IMR-90 (cell line): ENCODE data around the gene RBM15B. TPM values are rescaled to one million over a fixed set of nuclear protein-coding genes. Genes with fewer than 3 reads are reported as not detected.

Source experiments
- ATAC-seq: fragments of 200-7000 bp; cut with Tn5 transposase; 2 replicates; pipeline ENCODE4 v1.9.1; 2020; ENCODE audit warnings: low read depth, mild to moderate bottlenecking, moderate library complexity
- BruUV-seq: library from RNA; stranded (reverse); fragments of 400-500 nt; replicated peaks from 2 replicates; lab custom pipeline; 2021; lab: Mats Ljungman, UMichigan
- CTCF ChIA-PET: fragments of 300-600 bp; formaldehyde crosslinking; extraction: SDS; loops from one replicate; lab custom pipeline; 2021; ENCODE audit warnings: antibody characterized with exemption; lab: Yijun Ruan, JAX
- POLR2A ChIA-PET: fragments of 300-600 bp; sonication (Branson Sonifier 250); formaldehyde crosslinking; loops from one replicate; lab custom pipeline; 2022; ENCODE audit warnings: antibody characterized with exemption; ENCODE audit not compliant: unreplicated experiment; lab: Charles Lee
- DNase-seq: peaks from one replicate; pipeline ENCODE4 v3.0.0; 2013
- H2AFZ ChIP-seq: replicated peaks from 2 replicates; pipeline ENCODE3; 2013; ENCODE audit warnings: low read length, mild to moderate bottlenecking; ENCODE audit not compliant: poor library complexity
- H2AK5ac ChIP-seq: 2 replicates; pipeline ENCODE4 v1.6.1; 2013; ENCODE audit warnings: low read depth, low read length, inconsistent platforms
- H2AK9ac ChIP-seq: replicated peaks from 2 replicates; pipeline ENCODE3; 2013; ENCODE audit warnings: mild to moderate bottlenecking, low read depth, low read length, moderate library complexity; ENCODE audit not compliant: poor library complexity
- H2BK120ac ChIP-seq: 2 replicates; pipeline ENCODE4 v1.6.1; 2013; ENCODE audit warnings: low read depth, low read length, inconsistent platforms
- H2BK15ac ChIP-seq: 3 replicates; pipeline ENCODE4 v1.6.1; 2013; ENCODE audit warnings: low read depth, low read length, inconsistent platforms
- H2BK20ac ChIP-seq: 2 replicates; pipeline ENCODE4 v1.6.1; 2013; ENCODE audit warnings: low read depth, mild to moderate bottlenecking, inconsistent platforms, low read length, moderate library complexity
- H2BK5ac ChIP-seq: 2 replicates; pipeline ENCODE4 v1.6.1; 2013; ENCODE audit warnings: mild to moderate bottlenecking, low read depth, low read length, inconsistent platforms; ENCODE audit not compliant: poor library complexity, severe bottlenecking
- H3K14ac ChIP-seq: replicated peaks from 2 replicates; pipeline ENCODE4 v1.6.1; 2013; ENCODE audit warnings: low read depth, low read length, inconsistent platforms
- H3K18ac ChIP-seq: 2 replicates; pipeline ENCODE4 v1.6.1; 2013; ENCODE audit warnings: low read depth, low read length, control low read depth
- H3K23ac ChIP-seq: 2 replicates; pipeline ENCODE4 v1.6.1; 2013; ENCODE audit warnings: low read depth, low read length, inconsistent platforms
- H3K27ac ChIP-seq: 2 replicates; pipeline ENCODE4 v1.5.1; 2013; ENCODE audit warnings: mild to moderate bottlenecking, control low read depth, low read length; ENCODE audit not compliant: insufficient read depth
- H3K27me3 ChIP-seq: 2 replicates; pipeline ENCODE4 v1.6.1; 2013; ENCODE audit warnings: low read length; ENCODE audit not compliant: control insufficient read depth, insufficient read depth
- H3K36me3 ChIP-seq: 2 replicates; pipeline ENCODE4 v1.6.1; 2013; ENCODE audit warnings: low read length, mixed read lengths; ENCODE audit not compliant: control insufficient read depth, insufficient read depth
- H3K4ac ChIP-seq: 2 replicates; pipeline ENCODE4 v1.6.1; 2013; ENCODE audit warnings: low read depth, low read length, inconsistent platforms
- H3K4me1 ChIP-seq: 2 replicates; pipeline ENCODE4 v1.6.1; 2013; ENCODE audit warnings: low read length, mixed read lengths; ENCODE audit not compliant: control insufficient read depth, insufficient read depth
- H3K4me2 ChIP-seq: 2 replicates; pipeline ENCODE4 v1.6.1; 2013; ENCODE audit warnings: low read depth, mild to moderate bottlenecking, control low read depth, low read length, moderate library complexity
- H3K4me3 ChIP-seq: 2 replicates; pipeline ENCODE4 v1.5.1; 2013; ENCODE audit warnings: low read depth, mild to moderate bottlenecking, control low read depth, low read length, moderate library complexity; ENCODE audit not compliant: insufficient read depth
- H3K56ac ChIP-seq: 2 replicates; pipeline ENCODE4 v1.6.1; 2013; ENCODE audit warnings: low read length, inconsistent platforms; ENCODE audit not compliant: insufficient read depth; ENCODE audit errors: extremely low read depth
- H3K79me1 ChIP-seq, 2 experiments: 2 replicates each; pipeline ENCODE4 v1.6.1; 2013; ENCODE audit warnings: low read length in 2 of 2, inconsistent platforms in 1 of 2, low read depth in 1 of 2
- H3K9ac ChIP-seq: 2 replicates; pipeline ENCODE4 v1.6.1; 2013; ENCODE audit warnings: low read depth, low read length, control low read depth
- H3K9me1 ChIP-seq: 2 replicates; pipeline ENCODE4 v1.6.1; 2013; ENCODE audit warnings: low read length, inconsistent platforms; ENCODE audit not compliant: insufficient read depth
- H3K9me3 ChIP-seq: 2 replicates; pipeline ENCODE4 v1.6.1; 2013; ENCODE audit warnings: low read length; ENCODE audit not compliant: control insufficient read depth, insufficient read depth
- H4K20me1 ChIP-seq: 2 replicates; pipeline ENCODE4 v1.6.1; 2013; ENCODE audit warnings: low read length, inconsistent platforms; ENCODE audit not compliant: insufficient read depth
- H4K5ac ChIP-seq: 2 replicates; pipeline ENCODE4 v1.6.1; 2013; ENCODE audit warnings: mild to moderate bottlenecking, low read depth, low read length, control low read depth
- H4K8ac ChIP-seq, 2 experiments: 2 replicates each; pipeline ENCODE4 v1.6.1; 2013; ENCODE audit warnings: low read depth in 2 of 2, low read length in 2 of 2, control low read depth in 1 of 2, inconsistent platforms in 1 of 2
- H4K91ac ChIP-seq: 2 replicates; pipeline ENCODE4 v1.6.1; 2013; ENCODE audit warnings: low read depth, low read length, inconsistent platforms; ENCODE audit not compliant: insufficient read depth
- CTCF ChIP-seq: conservative IDR thresholded peaks from 2 replicates; pipeline ENCODE4 v1.5.1; 2012; ENCODE audit warnings: mild to moderate bottlenecking, low read depth, low read length, improper control_type of control experiment
- POLR2A ChIP-seq: IDR thresholded peaks from 2 replicates; pipeline ENCODE4 v1.6.1; 2012; ENCODE audit warnings: mild to moderate bottlenecking, low read depth, low read length
- SMC3 ChIP-seq: fragments of 150-350 bp; IDR thresholded peaks from 2 replicates; pipeline ENCODE4 v1.6.1; 2016; ENCODE audit warnings: low read depth, mild to moderate bottlenecking, antibody characterized with exemption, low read length, moderate library complexity
- USF2 ChIP-seq: fragments of 150-350 bp; IDR thresholded peaks from 2 replicates; pipeline ENCODE4 v1.6.1; 2017; ENCODE audit warnings: mild to moderate bottlenecking, antibody characterized with exemption, low read length, low read depth
- WGBS, 2 experiments: methylation state at CpG; one replicate each; pipeline versions ENCODE4 v1.1.5 to v1.1.7; 2013; ENCODE audit warnings: missing lambda C conversion rate in 2 of 2; ENCODE audit not compliant: insufficient read length in 1 of 2; ENCODE audit errors: extremely low coverage in 2 of 2; 5-methylcytosine and 5-hydroxymethylcytosine counted together
- dilution Hi-C: fragments of 300-500 bp; cut with HindIII; formaldehyde crosslinking; loops from one replicate; pipeline ENCODE4 v1.14.3; 2018; ENCODE audit warnings: low sequenced_read_pairs; ENCODE audit not compliant: unreplicated experiment
- in situ Hi-C: fragments of 300-500 bp; cut with MboI; formaldehyde crosslinking; loops from 3 replicates; pipeline ENCODE4 v1.14.3; 2019; ENCODE audit warnings: low sequenced_read_pairs, inconsistent platforms, mixed read lengths
- intact Hi-C: fragments of 100-400 bp; cut with micrococcal nuclease; formaldehyde crosslinking; loops from 2 replicates; pipeline ENCODE4 v1.10.0; 2022
- polyA plus RNA-seq, 3 experiments: library from polyadenylated mRNA; depleted of rRNA; stranded (reverse); fragments of >200 nt; gene quantifications; 2 replicates each; pipeline ENCODE4 v1.2.3, GENCODE V29; 2012; ENCODE audit warnings: low replicate concordance in 1 of 3
- total RNA-seq: library from RNA; depleted of rRNA; stranded (reverse); fragments of >200 nt; gene quantifications from 2 replicates; pipeline ENCODE4 v1.2.3, GENCODE V29; 2012

The RBM15B gene
- total and polyA plus RNA-seq, 2 of the 4 experiments (the other 2 are of a cell fraction), result 16.2 to 17.4 TPM

- DNase-seq (peak; percentile 37), ATAC-seq (peak; percentile 50; the same call in 1 of the 2 replicates)
- WGBS, 2 experiments, result no CpG with 5 or more reads among the region's 1 CpG
- intact Hi-C loops, result loop anchor here (1.0 kb wide), 1 partner anchor 13 kb away; no protein-coding TSS in a partner anchor
- H2AK9ac ChIP-seq, result no peak overlapping the region
- no peaks in the 10 kb centered on the region for H3K9me1 ChIP-seq
- H4K5ac ChIP-seq, result no peak overlapping the region
- dilution Hi-C loops, result loop anchor here (25.0 kb wide), 1 partner anchor 241 kb away; no protein-coding TSS in a partner anchor
- no peak overlapping the region for H2AK5ac ChIP-seq
- H2BK15ac ChIP-seq, result no peak overlapping the region
- no peak for TF ChIP-seq CTCF
- no peak for TF ChIP-seq POLR2A
- no peak for TF ChIP-seq USF2
- no peak for TF ChIP-seq SMC3
- ChIA-PET CTCF (no interaction called here), POLR2A (no interaction called here)
- H3K4me2 ChIP-seq, result no peak overlapping the region
- no peaks in the 10 kb centered on the region for H3K79me1 ChIP-seq
- H2BK120ac ChIP-seq, result no peak overlapping the region
- no peak overlapping the region for H3K18ac ChIP-seq
- H3K27me3 ChIP-seq, result peaks cover 6% of the 10 kb centered on the region; the same call in 1 of the 2 replicates
- H3K9me3 ChIP-seq, result no peaks in the 10 kb centered on the region
- BruUV-seq, result no TSS peak
- H3K27ac ChIP-seq, result no peak overlapping the region
- no peak overlapping the region for H2BK5ac ChIP-seq
- H4K20me1 ChIP-seq, result no peaks in the 10 kb centered on the region
- H4K8ac ChIP-seq, result no peak overlapping the region
- H3K36me3 ChIP-seq, result no peaks in the 10 kb centered on the region
- no peak overlapping the region for H2BK20ac ChIP-seq
- no peak overlapping the region for H3K9ac ChIP-seq
- no peak overlapping the region for H2AFZ ChIP-seq
- H3K4me1 ChIP-seq, result no peaks in the 10 kb centered on the region
- H4K91ac ChIP-seq, result no peak overlapping the region
- no peak overlapping the region for H3K56ac ChIP-seq
- H3K4me3 ChIP-seq, result no peak overlapping the region
- H3K23ac ChIP-seq, result no peak overlapping the region
- H3K4ac ChIP-seq, result no peak overlapping the region
- H3K14ac ChIP-seq, result no peak overlapping the region
- in situ Hi-C loops, result no loop called here
These were observed 37.4 kb upstream of the RBM15B start for GRCh38 chr3:51353691-51354090.
